SK-N-SH (cell line): Measurements from ENCODE around the gene DES. TPM values are rescaled to one million over a fixed set of nuclear protein-coding genes. Genes with fewer than 3 reads are reported as not detected.

ENCODE experiments used
- CTCF ChIA-PET: fragments of 300-600, 350-600 bp; formaldehyde crosslinking; extraction: SDS; loops from one replicate; lab custom pipeline; 2021; lab: Yijun Ruan, JAX
- POLR2A ChIA-PET: fragments of 350-600 bp; sonication (Branson Sonifier 250); formaldehyde crosslinking; extraction: SDS; loops from one replicate; lab custom pipeline; 2020; ENCODE audit warnings: antibody characterized with exemption, inconsistent platforms; lab: Yijun Ruan, JAX
- DNase-seq: peaks from one replicate; pipeline ENCODE4 v3.0.0; 2012
- H2AFZ ChIP-seq: fragments of 200-600 bp; sonication (generic); 2 replicates; pipeline ENCODE4 v1.8.1; 2016; ENCODE audit warnings: antibody characterized with exemption, mild to moderate bottlenecking, low read depth
- H3F3A ChIP-seq: fragments of 200-600 bp; sonication (generic); replicated peaks from 2 replicates; pipeline ENCODE3; 2016; ENCODE audit warnings: antibody characterized with exemption, mild to moderate bottlenecking; ENCODE audit not compliant: insufficient read depth
- H3K27ac ChIP-seq, 2 experiments: fragments of 200-500 bp in 1 of 2; fragments of 200-600 bp in 1 of 2; sonication (Bioruptor generic) in 1 of 2; sonication (generic), shearing (Covaris generic) in 1 of 2; 2 replicates each; pipeline versions ENCODE4 v1.5.1 to v1.6.1; 2014 to 2016; ENCODE audit warnings: low read depth in 2 of 2, inconsistent platforms in 1 of 2, low read length in 1 of 2, mild to moderate bottlenecking in 1 of 2, mixed read lengths in 1 of 2
- H3K27me3 ChIP-seq: fragments of 200-600 bp; sonication (generic), shearing (Covaris generic); 2 replicates; pipeline ENCODE4 v1.6.1; 2016; ENCODE audit warnings: mixed run types; ENCODE audit not compliant: insufficient read depth
- H3K36me3 ChIP-seq, 2 experiments: fragments of 200-500 bp in 1 of 2; fragments of 200-600 bp in 1 of 2; sonication (Bioruptor generic) in 1 of 2; sonication (generic) in 1 of 2; replicated peaks in 1 of 2; 2 replicates each; pipeline versions ENCODE3 to v1.5.1; 2014 to 2016; ENCODE audit warnings: low read length in 1 of 2, mild to moderate bottlenecking in 1 of 2; ENCODE audit not compliant: insufficient read depth in 2 of 2, control insufficient read depth in 1 of 2
- H3K4me1 ChIP-seq, 2 experiments: fragments of 200-500 bp in 1 of 2; fragments of 200-600 bp in 1 of 2; sonication (Bioruptor generic) in 1 of 2; sonication (generic), shearing (Covaris generic) in 1 of 2; 2 replicates each; pipeline versions ENCODE4 v1.5.1 to v1.6.1; 2014 to 2016; ENCODE audit warnings: low read depth in 1 of 2, low read length in 1 of 2, mixed run types in 1 of 2; ENCODE audit not compliant: insufficient read depth in 2 of 2, control insufficient read depth in 1 of 2
- H3K4me2 ChIP-seq: fragments of 200-600 bp; sonication (generic), shearing (Covaris generic); 2 replicates; pipeline ENCODE4 v1.6.1; 2017; ENCODE audit warnings: mixed run types
- H3K4me3 ChIP-seq, 2 experiments: fragments of 200-500 bp in 1 of 2; fragments of 200-600 bp in 1 of 2; sonication (Bioruptor generic) in 1 of 2; sonication (generic), shearing (Covaris generic) in 1 of 2; 2 replicates each; pipeline versions ENCODE4 v1.5.1 to v1.8.1; 2014 to 2016; ENCODE audit warnings: low read depth in 2 of 2, inconsistent platforms in 1 of 2, low read length in 1 of 2, mild to moderate bottlenecking in 1 of 2, mixed read lengths in 1 of 2, moderate library complexity in 1 of 2
- H3K79me2 ChIP-seq: fragments of 200-600 bp; sonication (generic); 2 replicates; pipeline ENCODE4 v1.8.1; 2017; ENCODE audit warnings: mild to moderate bottlenecking; ENCODE audit not compliant: insufficient read depth
- H3K9ac ChIP-seq: fragments of 200-600 bp; sonication (generic); 2 replicates; pipeline ENCODE4 v1.6.1; 2017; ENCODE audit warnings: mixed run types
- H3K9me2 ChIP-seq: fragments of 200-600 bp; sonication (generic); 2 replicates; pipeline ENCODE4 v1.6.1; 2017; ENCODE audit warnings: mixed run types
- H3K9me3 ChIP-seq: fragments of 200-600 bp; sonication (generic); 2 replicates; pipeline ENCODE4 v1.6.1; 2017; ENCODE audit warnings: mixed run types, mild to moderate bottlenecking, moderate library complexity
- H4K20me1 ChIP-seq: fragments of 200-600 bp; sonication (generic); 2 replicates; pipeline ENCODE4 v1.6.1; 2017; ENCODE audit warnings: mild to moderate bottlenecking, mixed run types; ENCODE audit not compliant: insufficient read depth
- CTCF ChIP-seq: fragments of 200-600 bp; sonication (generic); IDR thresholded peaks from 2 replicates; pipeline ENCODE4 v1.6.1; 2017; ENCODE audit warnings: antibody characterized with exemption, mild to moderate bottlenecking, moderate library complexity
- FOSL2 ChIP-seq: IDR thresholded peaks from 2 replicates; pipeline ENCODE4 v1.4.0; 2012; ENCODE audit warnings: low read depth, mild to moderate bottlenecking, moderate library complexity, borderline replicate concordance
- FOXJ3 ChIP-seq: sonication (generic); formaldehyde crosslinking; IDR thresholded peaks from 2 replicates; pipeline ENCODE4 v1.5.1; 2020; ENCODE audit warnings: mild to moderate bottlenecking, missing genetic modification reagents
- FOXM1 ChIP-seq: IDR thresholded peaks from 2 replicates; pipeline ENCODE4 v1.4.0; 2012; ENCODE audit warnings: low read depth, mild to moderate bottlenecking
- MXI1 ChIP-seq: IDR thresholded peaks from 2 replicates; pipeline ENCODE4 v1.6.1; 2012; ENCODE audit warnings: mild to moderate bottlenecking, low read depth, low read length, improper control_type of control experiment
- RAD21 ChIP-seq: IDR thresholded peaks from 2 replicates; pipeline ENCODE4 v1.6.1; 2012; ENCODE audit warnings: mild to moderate bottlenecking, low read length
- RCOR1 ChIP-seq: fragments of 150-350 bp; IDR thresholded peaks from 2 replicates; pipeline ENCODE4 v1.6.1; 2017; ENCODE audit warnings: antibody characterized with exemption, low read length
- SIN3A ChIP-seq: IDR thresholded peaks from 2 replicates; pipeline ENCODE4 v1.6.1; 2012; ENCODE audit warnings: low read depth, mild to moderate bottlenecking, low read length, moderate library complexity, borderline replicate concordance
- SMC3 ChIP-seq: IDR thresholded peaks from 2 replicates; pipeline ENCODE4 v1.6.1; 2012; ENCODE audit warnings: low read depth, low read length, improper control_type of control experiment
- TAF1 ChIP-seq: IDR thresholded peaks from 2 replicates; pipeline ENCODE4 v1.6.1; 2012; ENCODE audit warnings: low read depth, mild to moderate bottlenecking, low read length, moderate library complexity, borderline replicate concordance
- TCF12 ChIP-seq: IDR thresholded peaks from 2 replicates; pipeline ENCODE4 v1.4.0; 2012
- USF2 ChIP-seq: fragments of 150-350 bp; IDR thresholded peaks from 2 replicates; pipeline ENCODE4 v1.6.1; 2017; ENCODE audit warnings: antibody characterized with exemption, low read length, low read depth, borderline replicate concordance
- ZBTB33 ChIP-seq: IDR thresholded peaks from 2 replicates; pipeline ENCODE4 v1.4.0; 2012; ENCODE audit warnings: low read depth, borderline replicate concordance
- WGBS: methylation state at CpG from one replicate; pipeline ENCODE4 v1.1.6; 2017; ENCODE audit warnings: low lambda C conversion rate; 5-methylcytosine and 5-hydroxymethylcytosine counted together
- polyA plus RNA-seq, 3 experiments: library from polyadenylated mRNA; depleted of rRNA; stranded (reverse); fragments of >200 nt; gene quantifications; 2 replicates each; pipeline ENCODE4 v1.2.3, GENCODE V29; 2012
- TF ChIP-seq, protein P1 (sequence below): IDR thresholded peaks from 2 replicates; pipeline ENCODE4 v1.4.0; 2012; ENCODE audit warnings: low read depth, borderline replicate concordance
- TF ChIP-seq, protein P2 (sequence below): IDR thresholded peaks from 2 replicates; pipeline ENCODE4 v1.6.1; 2012; ENCODE audit warnings: mild to moderate bottlenecking, low read depth, low read length, moderate library complexity

The DES gene
- polyA plus RNA-seq, 1 of the 3 experiments (the other 2 are of a cell fraction) = 0.21 TPM

DNA sequence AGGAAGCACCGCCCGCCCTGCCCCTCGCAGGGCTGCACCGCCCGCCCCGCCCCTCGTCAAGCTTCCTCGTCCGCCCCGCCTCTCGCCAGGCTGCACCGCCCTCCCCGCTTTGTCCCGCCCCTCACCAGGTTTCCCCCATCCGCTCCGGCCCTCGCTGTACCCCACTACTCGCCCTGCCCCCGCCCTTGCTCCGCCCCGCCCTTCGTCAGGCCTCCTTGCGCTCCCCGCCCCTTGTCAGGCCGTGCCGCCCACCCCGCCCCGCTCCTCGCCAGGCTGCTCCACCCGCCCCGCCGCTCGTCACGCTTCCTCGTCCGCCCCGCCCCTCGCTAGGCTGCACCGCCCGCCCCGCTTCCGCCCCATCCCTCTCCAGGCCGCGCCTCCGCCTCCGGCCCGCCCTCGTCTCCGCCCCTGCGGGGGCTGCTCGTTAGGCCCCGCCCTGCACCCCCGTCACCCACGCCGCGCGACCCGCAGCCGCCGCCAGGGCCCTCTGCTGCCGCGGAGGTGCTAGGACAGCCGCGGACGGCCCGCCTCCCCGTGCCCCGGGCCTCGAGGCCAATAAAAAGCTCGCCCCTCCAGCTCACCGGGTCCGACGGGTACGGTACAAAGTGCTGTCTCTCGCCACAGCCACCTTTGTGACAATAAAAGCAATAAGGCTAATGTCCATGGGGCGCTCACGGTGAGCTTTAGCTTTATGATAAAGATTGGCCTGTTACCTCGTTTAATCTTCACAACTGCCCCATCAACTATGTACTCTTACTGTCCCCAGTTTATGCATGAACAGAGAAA, 29.9 kb upstream of the DES start (continued):
- no peak for TF ChIP-seq RAD21
- TF ChIP-seq SIN3A = no peak
- TF ChIP-seq FOXM1 = no peak
- no peak for TF ChIP-seq TCF12
- TF ChIP-seq RCOR1 = no peak
- peak; percentile 26; the same call in 1 of the 2 replicates for TF ChIP-seq SMC3
- TF ChIP-seq, all 33 proteins: peak for 8

GRCh38 chr2:219388907-219389156, 29.3 kb upstream of the DES start:
- Histone ChIP-seq H3K27ac (peak overlapping the region; percentile 43 to 75; a peak in 3 of 4 replicates), H3K4me1 (peaks cover 3 to 16% of the 10 kb centered on the region in 2 experiments; a peak in 1 of 4 replicates), H3K4me3 (peak overlapping the region in 1 of 2 experiments; percentile 43; a peak in 2 of 4 replicates), H2AFZ (peak overlapping the region; percentile 96), H3K4me2 (peak overlapping the region; percentile 70; the same call in 1 of the 2 replicates), H3K9me3 (no peaks in the 10 kb centered on the region), H3F3A (peaks cover 8% of the 10 kb centered on the region), H4K20me1 (no peaks in the 10 kb centered on the region), H3K36me3 (peaks cover 18 to 24% of the 10 kb centered on the region in 2 experiments), H3K9me2 (no peaks in the 10 kb centered on the region), H3K9ac (0 out of 2 replicates have a peak overlapping the region, but pooled peaks have one; percentile 32), H3K27me3 (no peaks in the 10 kb centered on the region), H3K79me2 (peaks cover 13% of the 10 kb centered on the region)
- WGBS = 82% methylated on average over 6 of the region's 6 CpGs
- no peak for DNase-seq
- TF ChIP-seq RCOR1 = no peak
- TF ChIP-seq CTCF = no peak
- TF ChIP-seq, protein P1, sequence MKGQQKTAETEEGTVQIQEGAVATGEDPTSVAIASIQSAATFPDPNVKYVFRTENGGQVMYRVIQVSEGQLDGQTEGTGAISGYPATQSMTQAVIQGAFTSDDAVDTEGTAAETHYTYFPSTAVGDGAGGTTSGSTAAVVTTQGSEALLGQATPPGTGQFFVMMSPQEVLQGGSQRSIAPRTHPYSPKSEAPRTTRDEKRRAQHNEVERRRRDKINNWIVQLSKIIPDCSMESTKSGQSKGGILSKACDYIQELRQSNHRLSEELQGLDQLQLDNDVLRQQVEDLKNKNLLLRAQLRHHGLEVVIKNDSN = no peak
- TF ChIP-seq MXI1 = no peak
- TF ChIP-seq, protein P2, sequence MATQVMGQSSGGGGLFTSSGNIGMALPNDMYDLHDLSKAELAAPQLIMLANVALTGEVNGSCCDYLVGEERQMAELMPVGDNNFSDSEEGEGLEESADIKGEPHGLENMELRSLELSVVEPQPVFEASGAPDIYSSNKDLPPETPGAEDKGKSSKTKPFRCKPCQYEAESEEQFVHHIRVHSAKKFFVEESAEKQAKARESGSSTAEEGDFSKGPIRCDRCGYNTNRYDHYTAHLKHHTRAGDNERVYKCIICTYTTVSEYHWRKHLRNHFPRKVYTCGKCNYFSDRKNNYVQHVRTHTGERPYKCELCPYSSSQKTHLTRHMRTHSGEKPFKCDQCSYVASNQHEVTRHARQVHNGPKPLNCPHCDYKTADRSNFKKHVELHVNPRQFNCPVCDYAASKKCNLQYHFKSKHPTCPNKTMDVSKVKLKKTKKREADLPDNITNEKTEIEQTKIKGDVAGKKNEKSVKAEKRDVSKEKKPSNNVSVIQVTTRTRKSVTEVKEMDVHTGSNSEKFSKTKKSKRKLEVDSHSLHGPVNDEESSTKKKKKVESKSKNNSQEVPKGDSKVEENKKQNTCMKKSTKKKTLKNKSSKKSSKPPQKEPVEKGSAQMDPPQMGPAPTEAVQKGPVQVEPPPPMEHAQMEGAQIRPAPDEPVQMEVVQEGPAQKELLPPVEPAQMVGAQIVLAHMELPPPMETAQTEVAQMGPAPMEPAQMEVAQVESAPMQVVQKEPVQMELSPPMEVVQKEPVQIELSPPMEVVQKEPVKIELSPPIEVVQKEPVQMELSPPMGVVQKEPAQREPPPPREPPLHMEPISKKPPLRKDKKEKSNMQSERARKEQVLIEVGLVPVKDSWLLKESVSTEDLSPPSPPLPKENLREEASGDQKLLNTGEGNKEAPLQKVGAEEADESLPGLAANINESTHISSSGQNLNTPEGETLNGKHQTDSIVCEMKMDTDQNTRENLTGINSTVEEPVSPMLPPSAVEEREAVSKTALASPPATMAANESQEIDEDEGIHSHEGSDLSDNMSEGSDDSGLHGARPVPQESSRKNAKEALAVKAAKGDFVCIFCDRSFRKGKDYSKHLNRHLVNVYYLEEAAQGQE = no peak
- no peak for TF ChIP-seq FOXJ3
- no peak for TF ChIP-seq ZBTB33
- TF ChIP-seq FOXM1 = no peak
- TF ChIP-seq USF2 = no peak
- no peak for TF ChIP-seq TAF1
- TF ChIP-seq FOSL2 = no peak
- TF ChIP-seq TCF12 = no peak
- CTCF ChIA-PET = interaction anchor here (0.6 to 7.7 kb wide), 25 partner anchors 9 to 385 kb away, joined by 3 to 52 read pairs (median 4); partner anchors contain the start of genes CHPF, GMPPA and TMEM198
- POLR2A ChIA-PET = interaction anchor here (0.7 to 1.5 kb wide), 6 partner anchors 14 to 138 kb away, joined by 3 to 5 read pairs (median 3); partner anchors contain the start of gene DNAJB2
